ENCODE results near the gene RNF214. TPM values are rescaled to one million over a fixed set of nuclear protein-coding genes. Genes with fewer than 3 reads are reported as not detected.

RNF214 gene
- total and polyA plus RNA-seq, 11 donors: 8.0 to 31.9 (median 19.5) TPM

- intact Hi-C loops (cut with DNase I): loop anchor here in 3 of 10 donors (5.0 to 10.0 kb wide), 3 partner anchors 87 to 446 kb away; partner anchors contain the start of genes BACE1 (in 1 of the 3) and ZPR1 (in 1 of the 3)
- no peaks in the 10 kb centered on the region for H3K27me3 ChIP-seq
- peak overlapping the region in 2 of 12 donors; percentile 97 to 98 for H3K27ac ChIP-seq
- ATAC-seq (no peak), DNase-seq (no peak)
- H3K36me3 ChIP-seq: peaks cover 0 to 48% (median 43%) of the 10 kb centered on the region in 9 donors
- H3K4me3 ChIP-seq: peak overlapping the region in 5 of 12 donors; percentile 78 to 99 (median 92)
- H3K4me1 ChIP-seq: peaks cover 2 to 41% (median 26%) of the 10 kb centered on the region in 12 donors
- WGBS, 4 donors: 72 to 81% (median 76%) methylated on average over 12 of the region's 12 CpGs
- TF ChIP-seq CTCF (IDR thresholded peaks at IDR 0.05) (no peak), POLR2A (IDR thresholded peaks at IDR 0.05) (no peak)
- H3K9me3 ChIP-seq: no peaks in the 10 kb centered on the region
Observed at GRCh38 chr11:117230286-117230961, 2.0 kb upstream of the RNF214 start.

- TF ChIP-seq POLR2A (IDR thresholded peaks at IDR 0.05) (no peak), CTCF (IDR thresholded peaks at IDR 0.05) (no peak)
- peak overlapping the region; percentile 91 to 100 (median 98) for H3K27ac ChIP-seq
- H3K4me1 ChIP-seq: peaks cover 2 to 39% (median 25%) of the 10 kb centered on the region in 12 donors
- intact Hi-C loops (cut with DNase I): loop anchor here in 3 of 10 donors (5.0 to 10.0 kb wide), 3 partner anchors 86 to 446 kb away; partner anchors contain the start of genes BACE1 (in 1 of the 3) and ZPR1 (in 1 of the 3)
- DNase-seq (no peak), ATAC-seq (no peak)
- peaks cover 0 to 43% (median 38%) of the 10 kb centered on the region in 9 donors for H3K36me3 ChIP-seq
- peak overlapping the region; percentile 78 to 99 (median 93) for H3K4me3 ChIP-seq
- H3K9me3 ChIP-seq: no peaks in the 10 kb centered on the region
- H3K27me3 ChIP-seq: no peaks in the 10 kb centered on the region
- 9 to 12% (median 10%) methylated on average over 11 to 14 of the region's 14 CpGs for WGBS, 4 donors
Observed at GRCh38 chr11:117230999-117231841, 1.3 kb upstream of the RNF214 start.

GRCh38 chr11:117231842-117232091 is 704 bp upstream of the RNF214 start, which contains the start of gene PCSK7:
Gene PCSK7 (minus strand): TSS chr11:117232073. CDS start chr11:117229844, 2,229 bp downstream.
- H3K27ac ChIP-seq: peak within 1 kb of the TSS; percentile 91 to 100 (median 98)
- no peak for ATAC-seq
- peaks cover 2 to 38% (median 25%) of the 10 kb centered on the region in 12 donors for H3K4me1 ChIP-seq
- no peaks in the 10 kb centered on the region for H3K27me3 ChIP-seq
- TF ChIP-seq CTCF (IDR thresholded peaks at IDR 0.05) (no peak), POLR2A (IDR thresholded peaks at IDR 0.05) (no peak)
- WGBS, 4 donors: 0 to 1% (median 0%) methylated on average over 2 to 13 of the region's 13 CpGs
- peak within 1 kb of the TSS; percentile 78 to 99 (median 93) for H3K4me3 ChIP-seq
- intact Hi-C loops (cut with DNase I): loop anchor here in 4 of 10 donors (2.0 to 10.0 kb wide), 6 partner anchors 53 to 447 kb away; partner anchors contain the start of genes BACE1 (in 1 of the 4), CEP164 (in 1 of the 4), PAFAH1B2 (in 1 of the 4) and SIDT2 (in 1 of the 4)
- peak in 2 of 5 donors; percentile 89 to 92 for DNase-seq
- peaks cover 0 to 44% (median 38%) of the 10 kb centered on the region in 9 donors for H3K36me3 ChIP-seq
- H3K9me3 ChIP-seq: no peaks in the 10 kb centered on the region
